Measurements from ENCODE around the gene CAPN8. TPM values are rescaled to one million over a fixed set of nuclear protein-coding genes. Genes with fewer than 3 reads are reported as not detected.

The CAPN8 gene
- total and polyA plus RNA-seq, 4 experiments from 2014 or later, result 0.32 to 0.55 (median 0.33) TPM; not detected in 1

DNA sequence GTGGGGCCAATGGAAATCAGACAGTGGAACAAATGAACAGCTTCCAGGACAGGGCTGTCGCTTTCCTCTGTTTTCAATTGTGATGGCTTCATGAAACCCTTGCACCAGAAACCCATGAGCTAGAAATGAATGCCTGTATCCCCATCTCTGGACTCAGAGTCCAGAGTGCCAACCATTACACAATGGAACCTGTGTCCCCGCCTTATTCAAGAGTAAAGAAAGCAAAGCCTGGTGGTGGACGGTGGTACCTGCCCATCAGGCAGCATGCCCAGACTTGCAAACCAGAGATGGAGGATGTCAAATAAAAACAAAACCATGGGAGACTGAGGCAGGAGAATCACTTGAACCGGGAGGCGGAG, 42.5 kb upstream of the CAPN8 start:
- H3K27ac Mint-ChIP-seq, result peak overlapping the region in 2 of 7 donors; percentile 13 to 57
- H3K4me1 Mint-ChIP-seq, result peaks cover 13 to 31% (median 22%) of the 10 kb centered on the region in 4 donors
- no peaks in the 10 kb centered on the region for H3K36me3 Mint-ChIP-seq
- no peak overlapping the region for H3K4me3 Mint-ChIP-seq
- Histone ChIP-seq H3K36me3 (ENCODE audit: insufficient read depth, low read length) (no peaks in the 10 kb centered on the region), H3K9me3 (ENCODE audit: control insufficient read depth in 1 of 2, low read length in 2 of 2) (no peaks in the 10 kb centered on the region), H3K27ac (ENCODE audit: low read depth, low read length) (no peak overlapping the region), H3K4me1 (ENCODE audit: insufficient read depth, low read length) (peaks cover 18% of the 10 kb centered on the region), H3K4me3 (ENCODE audit: low read length in 2 of 2) (no peak overlapping the region), H3K27me3 (ENCODE audit: insufficient read depth, low read length) (no peaks in the 10 kb centered on the region)
- H3K9me3 Mint-ChIP-seq, result no peaks in the 10 kb centered on the region
- intact Hi-C loops (cut with micrococcal nuclease), result no loop called here
- ChIA-PET CTCF (ENCODE audit: partially characterized antibody) (interaction anchor here (0.8 to 4.6 kb wide), 4 partner anchors 9 to 41 kb away, joined by 3 to 28 read pairs (median 6); no protein-coding TSS in a partner anchor), POLR2A (ENCODE audit: partially characterized antibody) (interaction anchor here (1.4 kb wide), 1 partner anchor 41 kb away, joined by 5 read pairs; no protein-coding TSS in a partner anchor)
- DNase-seq, result no peak
- no peaks in the 10 kb centered on the region for H3K27me3 Mint-ChIP-seq

GRCh38 chr1:223707256-223708000, 41.9 kb upstream of the CAPN8 start:
- Mint-ChIP-seq H3K4me3 (no peak overlapping the region), H3K9me3 (no peaks in the 10 kb centered on the region), H3K27ac (peak overlapping the region in 4 of 7 donors; percentile 0 to 94 (median 54)), H3K36me3 (no peaks in the 10 kb centered on the region), H3K27me3 (no peaks in the 10 kb centered on the region), H3K4me1 (peaks cover 13 to 30% (median 21%) of the 10 kb centered on the region in 4 donors)
- Histone ChIP-seq H3K4me1 (ENCODE audit: insufficient read depth, low read length) (peaks cover 17% of the 10 kb centered on the region), H3K4me3 (ENCODE audit: low read length in 2 of 2) (no peak overlapping the region), H3K27ac (ENCODE audit: low read depth, low read length) (no peak overlapping the region), H3K36me3 (ENCODE audit: insufficient read depth, low read length) (no peaks in the 10 kb centered on the region), H3K9me3 (ENCODE audit: control insufficient read depth in 1 of 2, low read length in 2 of 2) (no peaks in the 10 kb centered on the region), H3K27me3 (ENCODE audit: insufficient read depth, low read length) (no peaks in the 10 kb centered on the region)
- DNase-seq, result no peak
- ChIA-PET POLR2A (ENCODE audit: partially characterized antibody) (interaction anchor here (1.4 kb wide), 1 partner anchor 42 kb away, joined by 5 read pairs; no protein-coding TSS in a partner anchor), CTCF (ENCODE audit: partially characterized antibody) (interaction anchor here (0.8 to 4.6 kb wide), 4 partner anchors 9 to 41 kb away, joined by 3 to 28 read pairs (median 6); no protein-coding TSS in a partner anchor)
- intact Hi-C loops (cut with micrococcal nuclease), result no loop called here

DNA sequence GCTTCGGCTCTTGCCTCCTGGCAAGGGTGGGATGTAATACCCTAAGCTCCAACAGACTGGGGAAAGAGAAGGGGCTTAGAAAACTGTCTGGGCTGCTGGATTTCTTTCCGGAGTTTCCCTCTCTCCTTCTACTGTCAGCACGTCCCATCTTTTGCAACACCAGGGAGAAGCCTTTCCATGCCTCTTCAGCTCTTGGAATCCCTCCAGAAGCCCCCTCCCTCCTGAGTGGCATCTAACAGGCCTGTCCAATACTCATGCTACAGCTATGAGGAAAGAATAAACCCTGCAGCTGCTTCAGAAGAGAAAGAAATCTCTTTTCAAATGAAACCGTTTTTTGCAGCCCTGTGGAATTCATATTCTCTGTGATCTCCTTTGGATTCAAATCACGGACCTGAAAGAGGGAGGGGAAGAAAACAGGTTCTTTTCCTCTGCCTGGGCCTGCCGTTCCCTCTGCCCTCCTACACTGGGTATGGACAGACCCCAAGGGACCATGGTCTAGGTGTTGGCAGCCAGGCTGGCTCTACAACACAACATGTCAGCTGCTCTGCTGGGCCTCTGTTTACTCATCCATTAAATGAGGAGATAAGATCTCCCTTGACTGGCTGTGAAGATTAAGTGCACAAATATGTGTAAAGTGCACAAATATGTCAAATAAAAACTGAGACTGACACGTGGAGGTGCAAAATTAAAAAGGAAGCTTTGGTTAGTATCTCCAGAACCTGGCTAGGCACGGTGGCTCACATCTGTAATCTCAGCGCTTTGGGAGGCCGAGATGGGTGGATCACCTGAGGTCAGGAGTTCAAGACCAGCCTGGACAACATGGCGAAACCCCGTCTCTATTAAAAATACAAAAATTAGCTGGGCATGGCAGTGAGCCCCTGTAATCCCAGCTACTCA, 40.8 kb upstream of the CAPN8 start:
- no peaks in the 10 kb centered on the region for H3K36me3 ChIP-seq (ENCODE audit: insufficient read depth, low read length)
- Mint-ChIP-seq H3K27ac (peak overlapping the region in 1 of 7 donors; percentile 55), H3K9me3 (no peaks in the 10 kb centered on the region), H3K36me3 (no peaks in the 10 kb centered on the region), H3K4me1 (peaks cover 9 to 24% (median 17%) of the 10 kb centered on the region in 4 donors), H3K4me3 (no peak overlapping the region), H3K27me3 (no peaks in the 10 kb centered on the region)
- H3K9me3 ChIP-seq (ENCODE audit: control insufficient read depth in 1 of 2, low read length in 2 of 2), result no peaks in the 10 kb centered on the region
- peaks cover 9% of the 10 kb centered on the region for H3K4me1 ChIP-seq (ENCODE audit: insufficient read depth, low read length)
- H3K4me3 ChIP-seq (ENCODE audit: low read length in 2 of 2), result no peak overlapping the region
- H3K27me3 ChIP-seq (ENCODE audit: insufficient read depth, low read length), result no peaks in the 10 kb centered on the region
- ChIA-PET CTCF (ENCODE audit: partially characterized antibody) (interaction anchor here (0.7 to 4.6 kb wide), 2 partner anchors 43 to 1059 kb away, joined by 3 to 28 read pairs; no protein-coding TSS in a partner anchor), POLR2A (ENCODE audit: partially characterized antibody) (interaction anchor here (0.7 to 1.7 kb wide), 3 partner anchors 10 to 69 kb away, joined by 4 to 5 read pairs (median 4); no protein-coding TSS in a partner anchor)
- no peak overlapping the region for H3K27ac ChIP-seq (ENCODE audit: low read depth, low read length)
- no peak for DNase-seq
- intact Hi-C loops (cut with micrococcal nuclease), result no loop called here

DNA sequence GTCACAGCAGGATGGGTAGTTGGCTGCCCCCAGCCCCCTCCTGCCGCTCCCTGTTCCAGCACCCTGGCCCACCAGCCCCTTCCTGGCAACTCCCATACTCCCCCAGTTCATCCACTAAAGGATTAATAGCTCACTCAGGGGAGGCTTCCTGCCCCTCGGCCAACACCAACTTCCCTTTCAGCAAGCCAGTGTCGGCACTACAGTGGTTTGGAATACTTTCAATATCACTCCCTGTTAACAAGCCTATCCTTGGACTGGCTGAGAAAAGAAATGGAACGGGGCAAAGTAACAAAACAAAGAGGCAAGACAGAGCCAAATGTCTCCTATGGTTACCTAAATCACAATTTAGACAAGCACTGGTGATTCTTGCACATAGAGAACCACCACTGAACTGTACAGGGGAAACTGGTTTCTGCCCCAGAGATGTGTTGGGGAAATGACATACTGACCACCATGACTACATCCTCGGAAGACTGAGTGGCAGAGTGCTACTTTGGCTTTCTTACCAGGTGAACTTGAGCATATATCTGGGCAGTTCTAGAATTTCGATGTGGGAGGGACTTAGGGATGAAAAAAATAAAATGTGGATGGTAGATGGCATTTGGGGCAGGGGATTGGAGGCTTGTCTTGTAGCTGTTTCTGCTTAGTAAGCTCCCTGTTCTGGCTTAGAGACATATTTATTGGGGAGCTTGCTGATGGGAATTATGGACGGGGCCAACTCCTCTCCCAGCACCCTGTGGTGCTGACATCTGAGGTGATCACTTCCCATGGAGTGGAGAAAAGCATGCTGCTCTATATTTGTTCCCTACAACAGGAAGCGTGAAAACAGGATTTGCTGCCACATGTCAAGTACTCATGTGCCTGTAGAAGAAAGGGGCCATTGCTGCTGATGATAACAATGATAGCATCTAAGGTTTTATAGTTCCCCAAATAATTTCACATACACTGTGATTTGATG, 39.7 kb upstream of the CAPN8 start:
- ChIA-PET CTCF (ENCODE audit: partially characterized antibody) (interaction anchor here (0.8 to 4.6 kb wide), 2 partner anchors 26 to 44 kb away, joined by 3 to 28 read pairs; no protein-coding TSS in a partner anchor), POLR2A (ENCODE audit: partially characterized antibody) (interaction anchor here (1.7 kb wide), 1 partner anchor 11 kb away, joined by 4 read pairs; no protein-coding TSS in a partner anchor)
- Mint-ChIP-seq H3K27ac (peak overlapping the region in 1 of 7 donors; percentile 32), H3K4me3 (no peak overlapping the region), H3K4me1 (peaks cover under 1 to 15% (median 6%) of the 10 kb centered on the region in 4 donors), H3K27me3 (peaks cover 0 to 3% of the 10 kb centered on the region in 2 donors), H3K9me3 (no peaks in the 10 kb centered on the region), H3K36me3 (no peaks in the 10 kb centered on the region)
- no peaks in the 10 kb centered on the region for H3K36me3 ChIP-seq (ENCODE audit: insufficient read depth, low read length)
- no peaks in the 10 kb centered on the region for H3K9me3 ChIP-seq (ENCODE audit: control insufficient read depth in 1 of 2, low read length in 2 of 2)
- H3K4me3 ChIP-seq (ENCODE audit: low read length in 2 of 2), result no peak overlapping the region
- no peaks in the 10 kb centered on the region for H3K27me3 ChIP-seq (ENCODE audit: insufficient read depth, low read length)
- H3K4me1 ChIP-seq (ENCODE audit: insufficient read depth, low read length), result no peaks in the 10 kb centered on the region
- intact Hi-C loops (cut with micrococcal nuclease), result no loop called here
- H3K27ac ChIP-seq (ENCODE audit: low read depth, low read length), result no peak overlapping the region
- no peak for DNase-seq

DNA sequence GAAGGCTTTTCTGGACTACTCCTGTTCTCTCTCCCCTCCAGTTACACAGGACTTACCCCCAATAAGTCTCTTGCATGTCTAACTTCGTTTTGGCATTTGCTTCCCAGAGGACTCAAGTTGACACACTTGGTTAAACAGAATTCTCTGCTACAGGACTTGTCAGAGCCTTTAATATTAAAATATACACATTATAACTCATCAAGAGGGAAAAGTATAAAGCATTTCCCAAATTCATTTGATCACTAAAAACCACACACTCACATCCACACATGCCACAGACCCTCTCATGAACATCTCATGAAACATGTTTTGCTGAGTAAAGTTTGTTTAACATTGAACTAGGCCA, 38.1 kb upstream of the CAPN8 start:
- Mint-ChIP-seq H3K4me1 (peaks cover 0 to 12% (median under 1%) of the 10 kb centered on the region in 4 donors), H3K27me3 (peaks cover 0 to 5% of the 10 kb centered on the region in 2 donors), H3K36me3 (no peaks in the 10 kb centered on the region), H3K4me3 (no peak overlapping the region), H3K9me3 (no peaks in the 10 kb centered on the region), H3K27ac (peak overlapping the region in 1 of 7 donors; percentile 35)
- ChIA-PET POLR2A (ENCODE audit: partially characterized antibody) (no interaction called here), CTCF (ENCODE audit: partially characterized antibody) (interaction anchor here (1.0 kb wide), 1 partner anchor 46 kb away, joined by 3 read pairs; no protein-coding TSS in a partner anchor)
- no peaks in the 10 kb centered on the region for H3K9me3 ChIP-seq (ENCODE audit: control insufficient read depth in 1 of 2, low read length in 2 of 2)
- DNase-seq, result no peak
- intact Hi-C loops (cut with micrococcal nuclease), result no loop called here
- no peak overlapping the region for H3K27ac ChIP-seq (ENCODE audit: low read depth, low read length)
- no peak overlapping the region for H3K4me3 ChIP-seq (ENCODE audit: low read length in 2 of 2)
- H3K27me3 ChIP-seq (ENCODE audit: insufficient read depth, low read length), result no peaks in the 10 kb centered on the region
- H3K4me1 ChIP-seq (ENCODE audit: insufficient read depth, low read length), result no peaks in the 10 kb centered on the region
- H3K36me3 ChIP-seq (ENCODE audit: insufficient read depth, low read length), result no peaks in the 10 kb centered on the region

- CTCF ChIA-PET (ENCODE audit: partially characterized antibody), result no interaction called here
- POLR2A ChIA-PET (ENCODE audit: partially characterized antibody), result no interaction called here
- Mint-ChIP-seq H3K27me3 (peaks cover 2 to 5% of the 10 kb centered on the region in 2 donors), H3K9me3 (no peaks in the 10 kb centered on the region), H3K27ac (no peak overlapping the region), H3K4me3 (no peak overlapping the region), H3K4me1 (peaks cover 4 to 11% (median 4%) of the 10 kb centered on the region in 4 donors), H3K36me3 (no peaks in the 10 kb centered on the region)
- Histone ChIP-seq H3K27me3 (ENCODE audit: insufficient read depth, low read length) (no peaks in the 10 kb centered on the region), H3K9me3 (ENCODE audit: control insufficient read depth in 1 of 2, low read length in 2 of 2) (no peaks in the 10 kb centered on the region), H3K4me3 (ENCODE audit: low read length in 2 of 2) (no peak overlapping the region), H3K4me1 (ENCODE audit: insufficient read depth, low read length) (peaks cover 6% of the 10 kb centered on the region), H3K36me3 (ENCODE audit: insufficient read depth, low read length) (no peaks in the 10 kb centered on the region), H3K27ac (ENCODE audit: low read depth, low read length) (no peak overlapping the region)
- no peak for DNase-seq
- intact Hi-C loops (cut with micrococcal nuclease), result no loop called here
Measured at GRCh38 chr1:223702735-223703667, 37.5 kb upstream of the CAPN8 start.
